Measurements from ENCODE around the gene ENTHD1.

- TF ChIP-seq, protein P1, sequence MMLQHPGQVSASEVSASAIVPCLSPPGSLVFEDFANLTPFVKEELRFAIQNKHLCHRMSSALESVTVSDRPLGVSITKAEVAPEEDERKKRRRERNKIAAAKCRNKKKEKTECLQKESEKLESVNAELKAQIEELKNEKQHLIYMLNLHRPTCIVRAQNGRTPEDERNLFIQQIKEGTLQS (IDR thresholded peaks at IDR 0.05; ENCODE audit: insufficient read depth, low read depth, low read length) = no peak
- TF ChIP-seq POLR2A (IDR thresholded peaks at IDR 0.05; ENCODE audit: control extremely low read depth in 1 of 2, low read depth in 2 of 2, low read length in 2 of 2) (no peak), ZNF274 (IDR thresholded peaks at IDR 0.05; ENCODE audit: borderline replicate concordance, extremely low read depth, low read length) (no peak), CTCF (IDR thresholded peaks at IDR 0.05; ENCODE audit: control extremely low read depth in 1 of 3, insufficient read depth in 1 of 3, low read depth in 1 of 3, low read length in 3 of 3) (no peak), MAFK (IDR thresholded peaks at IDR 0.05; ENCODE audit: low read depth, low read length) (no peak), TBP (IDR thresholded peaks at IDR 0.05; ENCODE audit: low read depth, low read length) (no peak), JUND (IDR thresholded peaks at IDR 0.05; ENCODE audit: low read length) (no peak)
Observed at GRCh38 chr22:39703928-39704639, 189.5 kb downstream of the ENTHD1 start.

Measured in H1 (cell line).